GM21529 (cell line): ENCODE measurements around the gene S1PR4.
A peak's percentile ranks its signal among the peaks of the same experiment; 100 is the strongest.
"Not testable (repeated sequence)": the region's sequence is repeated elsewhere in the genome, so short reads cannot be mapped to it uniquely, and the experiment has no call there.

Experiments used
- ATAC-seq: cut with Tn5 transposase; IDR thresholded peaks from one replicate; pipeline ENCODE4 v1.9.1; 2021; ENCODE audit not compliant: unreplicated experiment

The S1PR4 gene

GRCh38 chr19:3151563-3152418 is 26.8 kb upstream of the S1PR4 start:
- ATAC-seq: no peak

- ATAC-seq: no peak
Observed at GRCh38 chr19:3152419-3152780, 26.2 kb upstream of the S1PR4 start.

- ATAC-seq: no peak
Observed at GRCh38 chr19:3153286-3154230, 25.0 kb upstream of the S1PR4 start.

GRCh38 chr19:3154447-3154846 is 24.1 kb upstream of the S1PR4 start:
- ATAC-seq: not testable (repeated sequence)

DNA sequence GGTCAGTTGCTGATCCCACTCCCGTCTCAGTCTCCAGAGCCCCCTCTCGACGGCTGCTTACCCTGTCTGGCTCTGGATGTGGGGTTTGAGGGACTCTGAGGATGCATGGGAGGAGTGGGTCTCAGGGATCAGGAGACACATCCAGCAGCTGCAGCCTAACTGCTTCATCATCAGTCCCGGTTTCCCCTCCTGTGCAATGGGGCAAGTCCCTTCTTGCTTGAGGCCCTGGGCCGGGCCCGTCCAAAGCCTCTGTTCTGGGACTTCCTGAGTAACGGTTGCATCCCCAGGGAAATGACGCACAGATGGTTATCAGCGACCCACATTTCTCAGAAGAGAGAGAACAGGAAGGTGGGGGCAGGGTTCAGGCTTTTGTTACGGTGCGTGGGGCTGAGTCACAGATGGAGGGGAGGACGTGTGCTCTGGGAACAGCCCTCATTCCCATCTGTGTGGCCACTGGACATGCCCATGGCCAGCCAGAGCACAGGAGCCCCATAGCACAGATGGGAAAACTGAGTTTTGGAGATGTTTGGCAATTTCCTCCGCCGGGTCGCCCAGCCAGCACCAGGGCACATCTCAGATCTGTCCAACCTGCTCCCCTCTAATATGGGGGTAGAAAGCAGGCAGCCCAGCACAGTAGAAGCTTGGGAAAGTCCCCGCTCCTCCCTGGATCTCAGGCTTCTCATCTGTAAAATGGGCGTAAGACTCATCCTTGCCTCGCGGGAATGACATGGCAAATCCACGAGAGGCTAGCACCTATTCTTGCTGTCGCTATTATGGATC is 23.4 kb upstream of the S1PR4 start:
- peak; percentile 76 for ATAC-seq

DNA sequence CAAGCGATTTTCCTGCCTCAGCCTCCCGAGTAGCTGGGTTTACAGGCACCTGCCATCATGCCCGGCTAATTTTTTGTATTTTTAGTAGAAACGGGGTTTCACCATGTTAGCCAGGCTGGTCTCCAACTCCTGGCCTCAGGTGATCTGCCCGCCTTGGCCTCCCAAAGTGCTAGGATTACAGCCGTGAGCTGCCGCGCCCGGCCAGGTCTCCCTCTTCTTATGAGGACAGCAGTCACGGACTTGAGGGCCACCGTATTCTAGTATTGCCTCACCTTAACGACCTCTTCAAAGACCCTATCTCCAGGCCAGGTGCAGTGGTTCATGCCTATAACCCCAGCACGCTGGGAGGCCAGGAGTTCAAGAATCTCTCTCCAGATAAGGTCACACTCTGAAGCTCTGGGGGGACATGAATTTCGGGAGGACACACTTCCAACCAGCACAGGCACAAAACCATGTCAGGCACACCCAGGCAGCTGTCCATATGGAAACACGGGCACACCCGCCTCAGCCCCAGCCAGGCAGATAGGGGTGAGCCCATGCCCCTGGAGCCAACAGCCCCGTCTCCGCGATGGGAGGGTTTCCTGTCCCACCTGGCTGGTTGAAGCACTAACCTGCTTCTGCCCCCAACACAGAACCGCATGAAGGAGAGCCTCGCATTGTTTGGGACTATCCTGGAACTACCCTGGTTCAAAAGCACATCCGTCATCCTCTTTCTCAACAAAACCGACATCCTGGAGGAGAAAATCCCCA is 21.3 kb upstream of the S1PR4 start:
- no peak for ATAC-seq

- ATAC-seq: no peak
Observed at GRCh38 chr19:3159565-3159964, 19.0 kb upstream of the S1PR4 start.

GRCh38 chr19:3160219-3160618 is 18.4 kb upstream of the S1PR4 start:
- no peak for ATAC-seq

DNA sequence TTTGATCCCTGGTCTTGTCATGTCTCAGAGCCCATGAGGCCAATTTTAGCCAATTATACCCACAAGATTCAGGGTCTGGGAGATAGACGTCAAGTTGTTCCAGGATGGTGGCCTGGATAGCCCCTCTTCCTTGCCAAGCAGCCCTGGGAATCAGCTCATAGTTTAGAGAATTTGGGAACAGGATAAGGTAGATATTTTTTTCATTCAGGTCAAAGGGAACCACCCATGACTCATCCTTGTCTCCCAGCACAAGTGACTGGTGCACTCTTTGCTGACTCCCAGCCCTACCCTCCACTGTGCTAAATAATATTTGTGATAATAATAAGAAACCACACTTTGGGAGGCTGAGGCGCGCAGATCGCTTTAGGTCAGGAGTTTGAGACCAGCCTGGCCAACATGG is 17.1 kb upstream of the S1PR4 start:
- no peak for ATAC-seq

DNA sequence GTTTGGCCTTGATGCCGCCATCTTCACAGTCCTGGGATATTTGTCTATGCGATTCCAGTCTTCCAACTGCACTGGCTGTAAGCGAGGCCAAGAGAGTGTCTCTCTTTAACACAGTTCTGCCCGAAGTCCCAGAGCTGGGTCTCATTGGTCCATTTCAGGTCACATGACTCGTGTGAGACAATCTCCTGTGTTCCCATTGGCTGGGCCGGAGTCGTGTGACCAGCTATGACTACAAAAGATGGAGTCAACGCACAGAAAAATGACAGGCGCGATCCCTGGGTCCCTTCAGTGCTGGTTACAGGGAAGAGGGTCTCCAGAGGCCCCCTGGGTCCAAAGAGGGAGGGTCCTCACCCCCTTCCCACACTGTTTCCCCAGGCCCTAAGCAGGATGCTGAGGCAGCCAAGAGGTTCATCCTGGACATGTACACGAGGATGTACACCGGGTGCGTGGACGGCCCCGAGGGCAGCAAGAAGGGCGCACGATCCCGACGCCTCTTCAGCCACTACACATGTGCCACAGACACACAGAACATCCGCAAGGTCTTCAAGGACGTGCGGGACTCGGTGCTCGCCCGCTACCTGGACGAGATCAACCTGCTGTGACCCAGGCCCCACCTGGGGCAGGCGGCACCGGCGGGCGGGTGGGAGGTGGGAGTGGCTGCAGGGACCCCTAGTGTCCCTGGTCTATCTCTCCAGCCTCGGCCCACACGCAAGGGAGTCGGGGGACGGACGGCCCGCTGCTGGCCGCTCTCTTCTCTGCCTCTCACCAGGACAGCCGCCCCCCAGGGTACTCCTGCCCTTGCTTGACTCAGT is 15.9 kb upstream of the S1PR4 start:
- ATAC-seq: no peak

- peak; percentile 49 for ATAC-seq
Observed at GRCh38 chr19:3163230-3163886, 15.2 kb upstream of the S1PR4 start.

- ATAC-seq: no peak
Observed at GRCh38 chr19:3163943-3164342, 14.6 kb upstream of the S1PR4 start.

GRCh38 chr19:3167533-3168272 is 10.9 kb upstream of the S1PR4 start:
- no peak for ATAC-seq

GRCh38 chr19:3171894-3172672 is 6.5 kb upstream of the S1PR4 start:
- ATAC-seq: no peak

DNA sequence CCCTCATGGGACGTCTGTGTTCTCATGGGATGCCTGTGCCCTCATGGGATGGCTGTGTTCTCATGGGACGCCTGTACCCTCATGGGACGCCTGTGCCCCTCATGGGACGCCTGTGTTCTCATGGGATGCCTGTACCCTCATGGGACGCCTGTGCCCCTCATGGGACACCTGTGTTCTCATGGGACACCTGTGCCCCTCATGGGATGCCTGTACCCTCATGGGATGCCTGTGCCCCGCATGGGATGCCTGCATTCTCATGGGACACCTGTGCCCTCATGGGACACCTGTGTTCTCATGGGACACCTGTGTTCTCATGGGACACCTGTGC is 5.9 kb upstream of the S1PR4 start:
- ATAC-seq: not testable (repeated sequence)

DNA sequence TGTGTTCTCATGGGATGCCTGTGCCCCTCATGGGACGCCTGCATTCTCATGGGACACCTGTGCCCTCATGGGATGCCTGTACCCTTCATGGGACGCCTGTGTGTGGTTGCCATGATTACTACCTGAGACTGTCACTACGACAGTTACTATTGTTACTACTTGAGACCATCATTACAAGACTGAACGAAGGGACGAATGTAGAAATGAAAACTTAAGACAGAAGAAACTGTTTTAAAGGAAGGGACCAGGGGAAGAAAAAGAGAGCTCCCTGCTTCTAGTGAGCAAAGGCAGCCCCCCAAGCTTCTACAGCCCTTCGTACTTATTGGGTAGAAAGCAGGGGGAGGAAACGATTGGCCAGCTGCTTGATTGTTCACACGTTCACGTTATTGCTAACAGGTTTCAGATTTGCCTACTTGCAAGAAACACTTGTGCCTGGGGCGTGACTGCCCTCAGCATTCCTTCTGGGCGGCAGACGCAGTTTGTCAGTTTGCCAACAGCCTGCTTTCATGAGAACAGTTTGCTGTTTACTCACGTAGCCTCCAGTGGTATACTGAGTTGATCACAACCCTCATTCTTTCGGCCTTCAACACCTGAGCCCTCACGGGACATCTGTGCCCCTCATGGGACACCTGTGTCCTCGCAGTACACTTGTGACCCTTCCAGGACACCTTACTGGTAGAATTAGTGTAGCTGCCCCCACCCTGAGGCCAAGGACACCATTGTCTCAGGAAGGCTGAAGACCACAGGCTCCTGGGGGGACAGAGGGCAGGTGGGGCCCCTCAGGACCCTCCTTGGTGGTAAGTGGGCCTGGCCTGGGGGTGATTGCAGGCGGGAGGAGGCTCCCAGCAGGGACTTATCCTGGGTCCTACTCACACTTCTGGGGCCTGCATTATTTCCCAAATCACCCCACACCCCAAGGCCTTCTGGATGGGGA is 2.5 kb upstream of the S1PR4 start:
- ATAC-seq: no peak
